HG02610 (cell line): Measurements from ENCODE around the gene SETD6.

Source experiments
- ATAC-seq: cut with Tn5 transposase; IDR thresholded peaks from one replicate; pipeline ENCODE4 v1.9.1; 2021; ENCODE audit warnings: mild to moderate bottlenecking, moderate library complexity; ENCODE audit not compliant: unreplicated experiment

Gene SETD6

GRCh38 chr16:58507195-58507962 lies 7.9 kb upstream of the SETD6 start:
- ATAC-seq: no peak

- ATAC-seq: no peak
Measured at GRCh38 chr16:58507963-58508670, 7.2 kb upstream of the SETD6 start.

- ATAC-seq: no peak
Measured at GRCh38 chr16:58508671-58509251, 6.6 kb upstream of the SETD6 start.

- ATAC-seq: no peak
Measured at GRCh38 chr16:58509256-58510096, 5.8 kb upstream of the SETD6 start.

- no peak for ATAC-seq
Measured at GRCh38 chr16:58510097-58510775, 5.1 kb upstream of the SETD6 start.

- no peak for ATAC-seq
Measured at GRCh38 chr16:58510776-58511628, 4.3 kb upstream of the SETD6 start.

GRCh38 chr16:58511933-58512815 lies 3.1 kb upstream of the SETD6 start:
- no peak for ATAC-seq

GRCh38 chr16:58513874-58514273 lies 1.4 kb upstream of the SETD6 start:
- no peak for ATAC-seq

GRCh38 chr16:58515871-58516767 lies 802 bp downstream of the SETD6 start:
- ATAC-seq: peak; percentile 28

GRCh38 chr16:58516768-58517107 lies 1.4 kb downstream of the SETD6 start:
- no peak for ATAC-seq

GRCh38 chr16:58518083-58518979 lies 3.0 kb downstream of the SETD6 start:
- ATAC-seq: peak; percentile 39

- no peak for ATAC-seq
Measured at GRCh38 chr16:58518980-58519368, 3.7 kb downstream of the SETD6 start.

GRCh38 chr16:58519707-58520106 lies 4.4 kb downstream of the SETD6 start:
- no peak for ATAC-seq

- no peak for ATAC-seq
Measured at GRCh38 chr16:58530179-58530578, 14.9 kb downstream of the SETD6 start.

- no peak for ATAC-seq
Measured at GRCh38 chr16:58532414-58532813, 17.1 kb downstream of the SETD6 start.

GRCh38 chr16:58533751-58534470 lies 18.6 kb downstream of the SETD6 start:
- ATAC-seq: no peak
